ENCODE measurements around the gene COLGALT1.

COLGALT1 gene

GRCh38 chr19:17598953-17599352, 43.5 kb downstream of the COLGALT1 start:
- Histone ChIP-seq H3K79me2 (no peaks in the 10 kb centered on the region), H3K4me2 (ENCODE audit: low read length) (no peak overlapping the region), H2AFZ (no peak overlapping the region), H3K4me1 (peaks cover 2% of the 10 kb centered on the region), H3K27ac (no peak overlapping the region), H3K9me3 (ENCODE audit: control insufficient read depth, low read length) (no peaks in the 10 kb centered on the region), H3K4me3 (ENCODE audit: low read depth, low read length) (no peak overlapping the region), H3K9ac (no peak overlapping the region), H3K36me3 (ENCODE audit: control insufficient read depth, insufficient read depth, low read length) (no peaks in the 10 kb centered on the region), H3K27me3 (ENCODE audit: control insufficient read depth, insufficient read depth, low read length) (no peaks in the 10 kb centered on the region)
- no peak for TF ChIP-seq CTCF (IDR thresholded peaks at IDR 0.05)

GRCh38 chr19:17599780-17600179, 44.3 kb downstream of the COLGALT1 start:
- no peaks in the 10 kb centered on the region for H3K27me3 ChIP-seq (ENCODE audit: control insufficient read depth, insufficient read depth, low read length)
- peaks cover 2% of the 10 kb centered on the region for H3K4me1 ChIP-seq
- no peaks in the 10 kb centered on the region for H3K79me2 ChIP-seq
- no peak overlapping the region for H3K9ac ChIP-seq
- no peaks in the 10 kb centered on the region for H3K36me3 ChIP-seq (ENCODE audit: control insufficient read depth, insufficient read depth, low read length)
- H2AFZ ChIP-seq: no peak overlapping the region
- H3K4me2 ChIP-seq (ENCODE audit: low read length): no peak overlapping the region
- H3K4me3 ChIP-seq (ENCODE audit: low read depth, low read length): no peak overlapping the region
- no peak overlapping the region for H3K27ac ChIP-seq
- TF ChIP-seq CTCF (IDR thresholded peaks at IDR 0.05): no peak
- no peaks in the 10 kb centered on the region for H3K9me3 ChIP-seq (ENCODE audit: control insufficient read depth, low read length)

GRCh38 chr19:17601683-17602082, 46.2 kb downstream of the COLGALT1 start:
- TF ChIP-seq CTCF (IDR thresholded peaks at IDR 0.05): no peak
- Histone ChIP-seq H2AFZ (no peak overlapping the region), H3K4me2 (ENCODE audit: low read length) (no peak overlapping the region), H3K27ac (no peak overlapping the region), H3K9ac (no peak overlapping the region), H3K79me2 (no peaks in the 10 kb centered on the region), H3K4me1 (peaks cover 2% of the 10 kb centered on the region), H3K36me3 (ENCODE audit: control insufficient read depth, insufficient read depth, low read length) (no peaks in the 10 kb centered on the region), H3K27me3 (ENCODE audit: control insufficient read depth, insufficient read depth, low read length) (no peaks in the 10 kb centered on the region), H3K9me3 (ENCODE audit: control insufficient read depth, low read length) (no peaks in the 10 kb centered on the region), H3K4me3 (ENCODE audit: low read depth, low read length) (no peak overlapping the region)

GRCh38 chr19:17602217-17602616, 46.8 kb downstream of the COLGALT1 start:
- Histone ChIP-seq H3K9me3 (ENCODE audit: control insufficient read depth, low read length) (no peaks in the 10 kb centered on the region), H3K27ac (no peak overlapping the region), H3K4me2 (ENCODE audit: low read length) (no peak overlapping the region), H3K79me2 (no peaks in the 10 kb centered on the region), H3K27me3 (ENCODE audit: control insufficient read depth, insufficient read depth, low read length) (no peaks in the 10 kb centered on the region), H3K36me3 (ENCODE audit: control insufficient read depth, insufficient read depth, low read length) (no peaks in the 10 kb centered on the region), H3K4me1 (peaks cover 2% of the 10 kb centered on the region), H2AFZ (no peak overlapping the region), H3K9ac (no peak overlapping the region), H3K4me3 (ENCODE audit: low read depth, low read length) (no peak overlapping the region)
- TF ChIP-seq CTCF (IDR thresholded peaks at IDR 0.05): no peak

- no peaks in the 10 kb centered on the region for H3K79me2 ChIP-seq
- H3K4me3 ChIP-seq (ENCODE audit: low read depth, low read length): no peak overlapping the region
- no peak for TF ChIP-seq CTCF (IDR thresholded peaks at IDR 0.05)
- no peaks in the 10 kb centered on the region for H3K27me3 ChIP-seq (ENCODE audit: control insufficient read depth, insufficient read depth, low read length)
- H3K36me3 ChIP-seq (ENCODE audit: control insufficient read depth, insufficient read depth, low read length): no peaks in the 10 kb centered on the region
- H3K4me2 ChIP-seq (ENCODE audit: low read length): no peak overlapping the region
- H2AFZ ChIP-seq: no peak overlapping the region
- H3K4me1 ChIP-seq: peaks cover 2% of the 10 kb centered on the region
- no peak overlapping the region for H3K27ac ChIP-seq
- no peaks in the 10 kb centered on the region for H3K9me3 ChIP-seq (ENCODE audit: control insufficient read depth, low read length)
- H3K9ac ChIP-seq: no peak overlapping the region
Measured at GRCh38 chr19:17602872-17603510, 47.5 kb downstream of the COLGALT1 start.

Measured in parathyroid adenoma (tissue), 2 donors.